GM20000 (cell line): ENCODE data around the gene GK.

Source experiments
- DNase-seq: peaks from one replicate; pipeline ENCODE4 v3.0.0; 2012; ENCODE audit warnings: low spot score
- TF ChIP-seq, protein P1 (sequence below): IDR thresholded peaks from 2 replicates; pipeline ENCODE4 v1.5.1; 2012; ENCODE audit warnings: mild to moderate bottlenecking, control low read depth; ENCODE audit errors: extremely low read depth, missing control alignments

The GK gene

DNA sequence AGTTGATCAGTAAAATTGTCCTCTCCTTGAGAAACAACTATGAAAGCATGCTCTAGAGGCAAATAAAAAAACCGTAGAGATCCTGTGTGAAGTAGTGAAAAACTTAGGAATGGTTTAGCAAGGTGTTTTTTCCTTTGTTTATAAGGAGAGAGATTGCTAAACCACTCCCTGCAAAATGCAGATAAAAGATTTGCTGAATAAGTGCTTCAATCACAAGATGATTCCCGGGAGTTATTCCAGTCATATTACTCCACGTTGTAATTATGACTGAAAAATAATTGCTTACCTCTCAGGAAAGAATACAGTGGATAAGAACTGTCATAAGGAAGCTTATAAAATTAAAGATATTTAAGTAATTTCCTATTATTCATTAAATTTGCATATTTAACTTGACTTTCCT is 2.8 kb downstream of the GK start:
- DNase-seq, result no peak
- TF ChIP-seq, protein P1, sequence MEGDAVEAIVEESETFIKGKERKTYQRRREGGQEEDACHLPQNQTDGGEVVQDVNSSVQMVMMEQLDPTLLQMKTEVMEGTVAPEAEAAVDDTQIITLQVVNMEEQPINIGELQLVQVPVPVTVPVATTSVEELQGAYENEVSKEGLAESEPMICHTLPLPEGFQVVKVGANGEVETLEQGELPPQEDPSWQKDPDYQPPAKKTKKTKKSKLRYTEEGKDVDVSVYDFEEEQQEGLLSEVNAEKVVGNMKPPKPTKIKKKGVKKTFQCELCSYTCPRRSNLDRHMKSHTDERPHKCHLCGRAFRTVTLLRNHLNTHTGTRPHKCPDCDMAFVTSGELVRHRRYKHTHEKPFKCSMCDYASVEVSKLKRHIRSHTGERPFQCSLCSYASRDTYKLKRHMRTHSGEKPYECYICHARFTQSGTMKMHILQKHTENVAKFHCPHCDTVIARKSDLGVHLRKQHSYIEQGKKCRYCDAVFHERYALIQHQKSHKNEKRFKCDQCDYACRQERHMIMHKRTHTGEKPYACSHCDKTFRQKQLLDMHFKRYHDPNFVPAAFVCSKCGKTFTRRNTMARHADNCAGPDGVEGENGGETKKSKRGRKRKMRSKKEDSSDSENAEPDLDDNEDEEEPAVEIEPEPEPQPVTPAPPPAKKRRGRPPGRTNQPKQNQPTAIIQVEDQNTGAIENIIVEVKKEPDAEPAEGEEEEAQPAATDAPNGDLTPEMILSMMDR, result no peak

DNA sequence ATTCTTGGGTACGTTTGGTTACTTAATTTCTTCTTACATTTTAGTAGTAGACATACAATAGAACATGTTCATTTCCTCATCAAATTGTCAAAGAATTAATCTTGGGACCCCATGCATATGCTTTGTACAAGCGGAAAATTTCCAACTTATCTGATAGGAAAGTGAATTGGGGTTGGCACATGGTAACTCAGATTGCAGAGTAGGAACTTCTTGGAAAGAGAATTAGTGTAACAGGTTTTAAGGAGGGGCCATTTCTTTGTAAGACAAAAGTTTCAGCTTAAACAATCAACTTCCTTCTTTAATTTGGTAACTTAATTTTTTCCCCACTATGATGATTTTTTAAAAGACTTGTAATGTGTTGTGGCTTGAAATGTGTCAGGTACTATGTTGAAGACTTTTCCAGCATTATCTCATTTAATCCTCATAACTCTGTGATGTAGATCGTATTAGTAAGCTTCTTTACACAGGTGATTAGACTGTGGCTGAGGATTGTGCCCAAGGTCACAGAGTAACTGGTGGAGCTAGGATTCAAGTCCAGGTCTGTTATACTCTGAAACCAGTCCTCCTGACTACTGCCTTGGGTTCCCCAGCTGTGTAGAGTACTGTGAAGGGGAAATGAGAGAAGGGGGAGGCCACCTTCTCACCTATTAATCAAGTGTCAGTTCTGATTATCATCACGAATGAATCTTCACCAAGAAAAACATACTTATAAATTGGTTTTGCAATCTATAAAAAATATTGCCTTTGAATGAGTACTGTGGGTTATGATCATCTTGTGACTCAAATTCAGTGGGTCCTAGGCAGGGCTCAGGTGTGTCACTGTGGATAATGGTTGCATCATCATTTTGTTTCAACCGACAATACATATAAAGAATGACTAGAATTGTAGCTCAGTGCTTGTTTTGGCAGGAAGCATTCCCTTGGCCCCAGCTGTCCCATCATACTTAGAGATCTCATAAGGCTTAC is 4.3 kb downstream of the GK start:
- TF ChIP-seq, protein P1, result no peak
- DNase-seq, result no peak

DNA sequence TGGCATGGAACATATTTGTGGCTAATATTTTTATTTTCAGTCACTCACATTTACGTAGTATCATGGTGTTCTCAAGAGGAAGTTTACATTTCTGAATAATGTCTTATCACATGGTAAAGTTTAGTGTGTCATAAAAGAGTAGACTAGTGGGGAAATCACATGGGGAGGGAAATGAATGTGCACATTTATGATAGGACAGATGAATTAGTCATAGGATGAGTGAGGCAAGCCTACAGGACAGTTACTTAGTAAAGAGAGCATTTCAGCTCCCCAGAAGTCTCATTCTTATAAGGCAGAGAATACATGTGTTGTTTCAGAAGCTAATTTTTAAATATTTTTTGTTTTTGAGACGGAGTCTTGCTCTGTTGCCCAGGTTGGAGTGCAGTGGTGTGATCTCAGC is 6.2 kb downstream of the GK start:
- DNase-seq, result peak; percentile 5
- TF ChIP-seq, protein P1, result no peak

DNA sequence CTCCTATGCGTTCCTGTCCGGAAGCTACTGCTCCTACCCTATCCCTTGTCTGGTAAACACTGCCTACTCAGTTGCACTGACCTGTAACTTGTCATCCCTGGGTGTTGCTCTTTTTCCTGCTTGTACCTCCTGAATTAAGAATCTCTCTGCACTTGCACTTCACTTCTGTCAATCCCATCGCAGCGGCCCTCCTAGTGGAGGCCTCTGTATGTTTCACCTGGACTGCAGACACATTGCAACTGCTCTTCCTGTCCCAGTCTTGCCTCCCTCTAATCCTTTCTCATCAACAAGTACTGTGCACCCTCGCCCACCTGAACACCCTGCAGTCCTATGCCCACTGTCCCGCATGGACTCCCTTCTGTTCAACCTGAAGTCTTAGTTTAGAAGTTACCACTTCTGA is 8.0 kb downstream of the GK start:
- TF ChIP-seq, protein P1, result no peak
- no peak for DNase-seq

DNA sequence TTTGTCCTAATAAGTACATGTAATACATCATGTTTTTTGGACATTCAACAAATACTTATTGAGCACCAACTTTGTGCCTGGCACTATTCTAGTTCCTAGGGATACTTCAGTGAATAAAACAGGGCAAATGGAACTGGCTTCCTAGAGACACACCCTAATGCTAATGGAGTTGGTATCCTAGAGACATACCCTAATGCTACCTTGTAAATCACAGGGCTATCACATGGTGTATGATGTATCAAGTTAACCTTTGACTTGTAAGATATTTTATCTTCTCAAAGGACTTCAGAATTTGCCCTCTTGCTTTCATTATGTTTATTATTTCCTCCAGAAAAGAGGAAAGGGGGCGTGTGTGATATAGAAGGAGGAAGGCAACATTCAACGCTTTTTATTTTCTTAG is 10.1 kb downstream of the GK start:
- DNase-seq, result no peak
- TF ChIP-seq, protein P1, result no peak

DNA sequence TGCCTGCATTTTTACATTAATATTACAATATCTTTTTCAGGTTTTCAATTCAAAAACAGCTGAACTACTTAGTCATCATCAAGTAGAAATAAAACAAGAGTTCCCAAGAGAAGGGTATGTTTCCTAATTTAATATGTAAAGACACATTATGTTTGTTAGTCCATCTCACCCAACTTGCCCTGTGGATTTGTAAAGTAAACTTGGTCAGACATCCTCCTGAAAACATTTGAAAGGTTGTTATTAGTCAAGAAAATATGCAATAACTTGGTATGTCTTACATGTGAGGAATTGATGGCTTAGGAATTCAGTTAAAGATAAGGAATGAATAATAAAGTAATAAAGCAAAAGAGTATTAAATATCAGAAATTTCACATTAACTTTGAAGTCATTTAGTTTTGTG is 12.2 kb downstream of the GK start:
- TF ChIP-seq, protein P1, result no peak
- DNase-seq, result no peak

DNA sequence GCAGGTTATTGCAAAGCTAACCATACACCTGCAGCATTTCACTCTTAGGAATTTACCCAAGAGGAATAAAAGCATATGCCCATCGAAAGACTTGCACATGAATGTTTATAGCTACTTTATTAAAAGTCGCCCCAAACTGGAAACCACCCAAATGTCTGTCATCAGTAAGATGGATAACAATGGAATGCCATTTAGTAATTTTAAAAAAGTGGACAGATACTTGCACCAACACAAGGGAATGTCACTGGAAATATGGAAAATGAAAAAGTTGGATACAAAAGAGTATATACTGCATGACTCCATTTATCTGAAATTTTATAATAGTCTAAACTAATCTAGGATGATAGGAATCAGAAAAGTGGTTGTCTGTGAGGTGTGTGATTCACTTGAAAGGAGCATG is 12.9 kb downstream of the GK start:
- no peak for DNase-seq
- TF ChIP-seq, protein P1, result no peak
